ENCODE results near the gene ERBIN.

DNA sequence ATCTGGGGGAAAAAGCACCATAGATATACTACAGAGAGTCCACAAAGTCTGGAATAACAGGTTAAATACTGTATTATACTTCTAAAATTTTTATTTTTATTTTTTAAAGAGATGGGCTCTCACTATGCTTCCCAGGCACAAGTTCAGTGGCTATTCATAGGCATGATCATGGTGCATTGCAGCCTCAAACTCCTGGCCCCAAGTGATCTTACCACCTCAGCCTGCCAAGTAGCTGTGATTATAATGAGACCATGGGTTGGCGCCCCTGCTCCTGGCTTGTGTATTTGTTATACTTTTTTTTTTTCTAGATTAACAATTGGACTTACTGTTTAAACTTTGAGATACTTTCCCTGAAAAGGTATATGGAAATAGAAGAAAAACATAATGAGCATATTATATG, 25.9 kb downstream of the ERBIN start:
- no peak for TF ChIP-seq GTF3C2 (IDR thresholded peaks at IDR 0.05; ENCODE audit: borderline replicate concordance, extremely low read depth, insufficient read length)
- no peak for TF ChIP-seq LARP7 (IDR thresholded peaks at IDR 0.05)
- TF ChIP-seq RBM22 (IDR thresholded peaks at IDR 0.05; ENCODE audit: low read depth, low read length, poor library complexity, severe bottlenecking), result no peak
- TF ChIP-seq, protein P1, sequence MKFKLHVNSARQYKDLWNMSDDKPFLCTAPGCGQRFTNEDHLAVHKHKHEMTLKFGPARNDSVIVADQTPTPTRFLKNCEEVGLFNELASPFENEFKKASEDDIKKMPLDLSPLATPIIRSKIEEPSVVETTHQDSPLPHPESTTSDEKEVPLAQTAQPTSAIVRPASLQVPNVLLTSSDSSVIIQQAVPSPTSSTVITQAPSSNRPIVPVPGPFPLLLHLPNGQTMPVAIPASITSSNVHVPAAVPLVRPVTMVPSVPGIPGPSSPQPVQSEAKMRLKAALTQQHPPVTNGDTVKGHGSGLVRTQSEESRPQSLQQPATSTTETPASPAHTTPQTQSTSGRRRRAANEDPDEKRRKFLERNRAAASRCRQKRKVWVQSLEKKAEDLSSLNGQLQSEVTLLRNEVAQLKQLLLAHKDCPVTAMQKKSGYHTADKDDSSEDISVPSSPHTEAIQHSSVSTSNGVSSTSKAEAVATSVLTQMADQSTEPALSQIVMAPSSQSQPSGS (CRISPR knock-in tag; IDR thresholded peaks at IDR 0.05), result no peak

Measured in K562 (cell line).